ENCODE data around the gene SH3TC2.

- no peak for TF ChIP-seq CTCF (IDR thresholded peaks at IDR 0.05)
- TF ChIP-seq POLR2A (IDR thresholded peaks at IDR 0.05) = no peak
These were observed 69.5 kb downstream of the SH3TC2 start for GRCh38 chr5:148993283-148993936.

Measured in breast epithelium (tissue), 3 donors.